HepG2 (cell line): Measurements from ENCODE around the gene ARHGEF7.

Source experiments
- MAZ ChIP-seq, 2 experiments: sonication (generic) in 1 of 2; formaldehyde crosslinking in 1 of 2; IDR thresholded peaks; 2 replicates each; pipeline versions ENCODE4 v1.5.0 to v1.6.1; 2012 to 2020; ENCODE audit warnings: low read depth in 2 of 2, mild to moderate bottlenecking in 2 of 2, borderline replicate concordance in 1 of 2, improper control_type of control experiment in 1 of 2, low read length in 1 of 2, missing genetic modification reagents in 1 of 2, moderate library complexity in 1 of 2
- SP1 ChIP-seq, 2 experiments: fragments of 450-650 bp in 1 of 2; sonication (generic) in 1 of 2; formaldehyde crosslinking in 1 of 2; IDR thresholded peaks; 2 replicates each; pipeline versions ENCODE4 v1.4.0 to v1.6.1; 2016 to 2020; ENCODE audit warnings: missing genetic modification reagents in 1 of 2
- SRY ChIP-seq: sonication (generic); formaldehyde crosslinking; IDR thresholded peaks from 2 replicates; pipeline ENCODE4 v1.8.0; 2022; ENCODE audit warnings: mild to moderate bottlenecking, missing genetic modification reagents
- SYNCRIP ChIP-seq: fragments of 200-400 bp; formaldehyde crosslinking; IDR thresholded peaks from 2 replicates; pipeline ENCODE4 v1.6.1; 2018; ENCODE audit warnings: mild to moderate bottlenecking, low read depth, low read length; ENCODE audit not compliant: insufficient read depth
- TF ChIP-seq, protein P1 (sequence below): sonication (generic); formaldehyde crosslinking; IDR thresholded peaks from 2 replicates; pipeline ENCODE4 v1.4.0; 2020; ENCODE audit warnings: missing genetic modification reagents
- TF ChIP-seq, protein P2 (sequence below): sonication (generic); formaldehyde crosslinking; IDR thresholded peaks from 2 replicates; pipeline ENCODE4 v1.4.0; 2020; ENCODE audit warnings: missing genetic modification reagents
- TF ChIP-seq, protein P3 (sequence below): IDR thresholded peaks from 2 replicates; pipeline ENCODE4 v1.6.1; 2012; ENCODE audit warnings: inconsistent platforms

DNA sequence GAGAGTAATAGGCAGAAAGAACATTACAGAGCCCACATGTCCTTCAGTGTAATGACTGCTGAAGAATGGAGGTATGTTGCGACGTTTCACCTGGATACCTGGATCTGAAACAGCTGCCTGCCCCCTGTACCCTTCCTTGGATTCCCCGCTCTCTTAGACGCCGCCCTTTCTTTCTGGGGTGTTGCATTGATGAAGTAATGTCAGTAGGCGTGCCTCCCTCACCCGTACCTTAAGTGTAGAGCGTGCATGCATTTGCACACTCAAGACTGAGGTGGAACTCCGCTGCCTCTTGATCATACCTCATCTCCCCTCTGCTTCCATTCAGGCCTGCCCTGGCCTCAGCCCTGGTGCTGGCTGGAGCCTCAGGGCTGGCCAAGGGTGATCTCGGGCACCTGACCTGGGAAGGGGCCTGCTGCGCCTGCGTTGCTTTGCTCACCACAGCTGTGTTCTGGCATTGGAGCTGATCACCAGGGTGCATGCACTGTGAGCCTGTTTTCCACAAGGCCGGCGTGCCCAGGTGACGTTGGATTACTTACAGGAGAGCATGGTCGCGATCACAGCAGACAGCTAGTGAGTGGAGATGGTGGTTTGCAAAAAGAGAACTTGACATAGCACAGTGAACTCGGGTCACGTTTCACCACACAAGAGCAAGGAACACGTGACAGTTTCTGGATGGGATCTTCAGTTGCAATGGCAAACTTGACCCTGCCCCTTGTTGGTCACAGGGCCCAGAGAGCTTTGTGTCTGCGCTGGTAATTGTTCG is 99.0 kb downstream of the ARHGEF7 start:
- no peak for TF ChIP-seq SP1 (IDR thresholded peaks at IDR 0.05)
- TF ChIP-seq SP1 (CRISPR knock-in tag; IDR thresholded peaks at IDR 0.05): no peak
- TF ChIP-seq, protein P1, sequence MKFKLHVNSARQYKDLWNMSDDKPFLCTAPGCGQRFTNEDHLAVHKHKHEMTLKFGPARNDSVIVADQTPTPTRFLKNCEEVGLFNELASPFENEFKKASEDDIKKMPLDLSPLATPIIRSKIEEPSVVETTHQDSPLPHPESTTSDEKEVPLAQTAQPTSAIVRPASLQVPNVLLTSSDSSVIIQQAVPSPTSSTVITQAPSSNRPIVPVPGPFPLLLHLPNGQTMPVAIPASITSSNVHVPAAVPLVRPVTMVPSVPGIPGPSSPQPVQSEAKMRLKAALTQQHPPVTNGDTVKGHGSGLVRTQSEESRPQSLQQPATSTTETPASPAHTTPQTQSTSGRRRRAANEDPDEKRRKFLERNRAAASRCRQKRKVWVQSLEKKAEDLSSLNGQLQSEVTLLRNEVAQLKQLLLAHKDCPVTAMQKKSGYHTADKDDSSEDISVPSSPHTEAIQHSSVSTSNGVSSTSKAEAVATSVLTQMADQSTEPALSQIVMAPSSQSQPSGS: no peak
- TF ChIP-seq SRY (CRISPR knock-in tag): no peak
- TF ChIP-seq, protein P2, sequence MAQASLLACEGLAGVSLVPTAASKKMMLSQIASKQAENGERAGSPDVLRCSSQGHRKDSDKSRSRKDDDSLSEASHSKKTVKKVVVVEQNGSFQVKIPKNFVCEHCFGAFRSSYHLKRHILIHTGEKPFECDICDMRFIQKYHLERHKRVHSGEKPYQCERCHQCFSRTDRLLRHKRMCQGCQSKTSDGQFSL (CRISPR knock-in tag): no peak
- TF ChIP-seq SYNCRIP: no peak
- TF ChIP-seq, protein P3, sequence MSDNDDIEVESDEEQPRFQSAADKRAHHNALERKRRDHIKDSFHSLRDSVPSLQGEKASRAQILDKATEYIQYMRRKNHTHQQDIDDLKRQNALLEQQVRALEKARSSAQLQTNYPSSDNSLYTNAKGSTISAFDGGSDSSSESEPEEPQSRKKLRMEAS: no peak
- TF ChIP-seq MAZ (IDR thresholded peaks at IDR 0.05; ENCODE audit: borderline replicate concordance, low read depth, low read length): no peak
- TF ChIP-seq MAZ (CRISPR knock-in tag; IDR thresholded peaks at IDR 0.05; ENCODE audit: low read depth): no peak
